Astrocyte of the cerebellum (primary cell): ENCODE measurements around the gene MBL2.

Experiments
- DNase-seq: peaks from one replicate; pipeline ENCODE4 v3.0.0-alpha.2; 2011; ENCODE audit warnings: low read depth
- H3K4me3 ChIP-seq: 2 replicates; pipeline ENCODE4 v1.5.1; 2011; ENCODE audit warnings: mild to moderate bottlenecking, low read depth, low read length, moderate library complexity
- CTCF ChIP-seq: IDR thresholded peaks from 2 replicates; pipeline ENCODE4 v1.5.1; 2012; ENCODE audit warnings: low read length, low read depth, moderate library complexity, mild to moderate bottlenecking; ENCODE audit errors: missing control alignments
- in situ Hi-C: cut with HindIII; loops from 2 replicates; pipeline ENCODE4 v1.10.0; 2017; ENCODE audit warnings: low sequenced_read_pairs

The MBL2 gene

DNA sequence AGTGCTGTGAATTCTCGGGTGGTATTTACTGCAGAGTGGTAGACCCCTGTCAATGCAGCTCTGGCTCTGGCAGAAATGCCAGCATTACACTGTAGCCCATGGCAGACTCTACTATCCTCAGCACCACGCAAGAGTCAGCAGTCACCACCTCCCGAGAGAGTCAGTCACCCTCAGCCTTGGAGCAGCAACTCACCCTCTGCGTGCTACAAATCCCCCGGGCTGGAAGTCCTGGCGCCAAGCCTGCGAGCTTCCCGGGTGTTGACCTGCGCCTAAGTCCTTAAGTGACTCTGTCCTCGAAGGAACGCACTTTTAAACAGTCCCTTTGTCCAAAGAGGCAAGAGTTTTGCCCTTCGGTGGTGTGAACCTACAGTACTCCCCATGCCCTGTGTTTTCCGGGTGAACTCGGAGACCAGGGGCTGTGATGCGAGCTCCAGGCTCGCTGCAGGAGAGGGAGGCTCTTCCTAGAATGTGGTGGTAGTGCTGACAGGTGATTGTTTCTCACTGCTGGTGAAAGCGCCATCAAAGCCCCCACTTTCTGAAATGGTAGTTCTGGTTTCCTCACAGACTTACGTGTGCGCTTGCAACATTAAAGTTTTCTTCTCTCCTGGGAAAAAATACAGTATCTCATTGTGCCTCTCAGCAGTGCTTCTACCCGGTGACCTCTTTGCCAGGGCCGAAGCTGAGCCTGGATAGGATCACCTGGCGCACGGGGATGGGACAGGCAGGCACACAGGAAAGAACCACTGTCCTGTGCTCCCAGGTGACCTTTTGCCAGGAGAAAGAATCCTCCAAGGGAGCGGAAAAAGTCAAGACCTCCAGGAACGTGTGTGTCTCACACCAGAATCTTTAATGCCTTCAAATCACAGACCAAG is 33.1 kb upstream of the MBL2 start:
- in situ Hi-C loops = no loop called here
- no peak for DNase-seq
- TF ChIP-seq CTCF = no peak
- no peak overlapping the region for H3K4me3 ChIP-seq

DNA sequence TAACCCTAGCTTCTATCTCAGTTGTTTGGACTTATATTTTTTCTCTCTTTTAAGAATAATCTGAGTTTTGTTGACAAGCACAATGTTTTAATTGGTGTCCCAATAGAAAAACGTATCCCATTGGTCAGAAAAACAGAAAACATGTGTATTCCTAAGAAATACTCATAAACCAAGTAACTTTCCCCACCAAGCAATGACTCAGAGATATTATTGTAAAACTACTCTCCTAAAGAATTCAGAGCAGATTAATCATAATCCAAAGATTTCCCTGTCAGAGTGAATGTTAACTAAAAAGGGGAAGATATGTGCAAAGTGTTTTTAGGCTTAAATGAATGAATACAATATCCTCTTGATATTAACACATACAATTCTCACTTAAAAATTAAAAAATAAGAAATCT is 29.4 kb upstream of the MBL2 start:
- in situ Hi-C loops = no loop called here
- TF ChIP-seq CTCF = no peak
- DNase-seq = peak; percentile 4
- H3K4me3 ChIP-seq = no peak overlapping the region

- in situ Hi-C loops = no loop called here
- TF ChIP-seq CTCF = no peak
- DNase-seq = no peak
- H3K4me3 ChIP-seq = no peak overlapping the region
Measured at GRCh38 chr10:52786098-52786497, 13.5 kb upstream of the MBL2 start.

GRCh38 chr10:52785418-52785817 is 12.8 kb upstream of the MBL2 start:
- H3K4me3 ChIP-seq = no peak overlapping the region
- in situ Hi-C loops = no loop called here
- DNase-seq = no peak
- no peak for TF ChIP-seq CTCF

GRCh38 chr10:52783726-52784125 is 11.1 kb upstream of the MBL2 start:
- no peak for DNase-seq
- no peak for TF ChIP-seq CTCF
- H3K4me3 ChIP-seq = no peak overlapping the region
- in situ Hi-C loops = no loop called here

- H3K4me3 ChIP-seq = no peak overlapping the region
- TF ChIP-seq CTCF = no peak
- in situ Hi-C loops = no loop called here
- no peak for DNase-seq
Measured at GRCh38 chr10:52782554-52782953, 10.0 kb upstream of the MBL2 start.
